ENCODE results near the gene GIMAP1. TPM values are rescaled to one million over a fixed set of nuclear protein-coding genes. Genes with fewer than 3 reads are reported as not detected.

Gene GIMAP1
- total RNA-seq, 1 donor from 2014 or later = not detected

DNA sequence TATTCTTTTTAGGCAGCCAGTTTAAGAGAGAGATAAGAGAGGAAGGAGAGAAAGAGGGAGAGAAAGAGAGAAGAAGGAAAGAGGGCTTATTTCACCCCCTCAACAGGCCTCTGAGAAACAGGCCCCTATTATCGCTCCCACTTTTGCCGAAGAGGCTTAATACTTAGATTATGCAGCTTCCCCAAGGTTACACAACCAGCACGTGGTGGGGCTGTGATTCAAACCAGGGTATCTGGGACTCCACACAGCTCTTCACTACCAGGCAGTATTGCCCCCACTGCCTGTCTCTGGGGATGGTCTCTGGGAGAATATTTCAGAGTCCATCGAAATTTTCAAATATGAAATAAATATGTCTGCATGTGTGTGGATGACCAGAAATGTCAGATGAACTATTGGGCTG is 3.0 kb downstream of the GIMAP1 start:
- no peak for DNase-seq (ENCODE audit: extremely low spot score, unreplicated experiment)
- Mint-ChIP-seq H3K27ac (ENCODE audit: unreplicated experiment) (no peak overlapping the region), H3K36me3 (ENCODE audit: unreplicated experiment) (no peaks in the 10 kb centered on the region), H3K9me3 (ENCODE audit: unreplicated experiment) (peaks cover 11% of the 10 kb centered on the region), H3K4me1 (ENCODE audit: unreplicated experiment) (no peaks in the 10 kb centered on the region), H3K4me3 (ENCODE audit: unreplicated experiment) (no peak overlapping the region), H3K27me3 (ENCODE audit: unreplicated experiment) (no peaks in the 10 kb centered on the region)
- TF ChIP-seq, protein P1, sequence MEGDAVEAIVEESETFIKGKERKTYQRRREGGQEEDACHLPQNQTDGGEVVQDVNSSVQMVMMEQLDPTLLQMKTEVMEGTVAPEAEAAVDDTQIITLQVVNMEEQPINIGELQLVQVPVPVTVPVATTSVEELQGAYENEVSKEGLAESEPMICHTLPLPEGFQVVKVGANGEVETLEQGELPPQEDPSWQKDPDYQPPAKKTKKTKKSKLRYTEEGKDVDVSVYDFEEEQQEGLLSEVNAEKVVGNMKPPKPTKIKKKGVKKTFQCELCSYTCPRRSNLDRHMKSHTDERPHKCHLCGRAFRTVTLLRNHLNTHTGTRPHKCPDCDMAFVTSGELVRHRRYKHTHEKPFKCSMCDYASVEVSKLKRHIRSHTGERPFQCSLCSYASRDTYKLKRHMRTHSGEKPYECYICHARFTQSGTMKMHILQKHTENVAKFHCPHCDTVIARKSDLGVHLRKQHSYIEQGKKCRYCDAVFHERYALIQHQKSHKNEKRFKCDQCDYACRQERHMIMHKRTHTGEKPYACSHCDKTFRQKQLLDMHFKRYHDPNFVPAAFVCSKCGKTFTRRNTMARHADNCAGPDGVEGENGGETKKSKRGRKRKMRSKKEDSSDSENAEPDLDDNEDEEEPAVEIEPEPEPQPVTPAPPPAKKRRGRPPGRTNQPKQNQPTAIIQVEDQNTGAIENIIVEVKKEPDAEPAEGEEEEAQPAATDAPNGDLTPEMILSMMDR (IDR thresholded peaks at IDR 0.05) = no peak

DNA sequence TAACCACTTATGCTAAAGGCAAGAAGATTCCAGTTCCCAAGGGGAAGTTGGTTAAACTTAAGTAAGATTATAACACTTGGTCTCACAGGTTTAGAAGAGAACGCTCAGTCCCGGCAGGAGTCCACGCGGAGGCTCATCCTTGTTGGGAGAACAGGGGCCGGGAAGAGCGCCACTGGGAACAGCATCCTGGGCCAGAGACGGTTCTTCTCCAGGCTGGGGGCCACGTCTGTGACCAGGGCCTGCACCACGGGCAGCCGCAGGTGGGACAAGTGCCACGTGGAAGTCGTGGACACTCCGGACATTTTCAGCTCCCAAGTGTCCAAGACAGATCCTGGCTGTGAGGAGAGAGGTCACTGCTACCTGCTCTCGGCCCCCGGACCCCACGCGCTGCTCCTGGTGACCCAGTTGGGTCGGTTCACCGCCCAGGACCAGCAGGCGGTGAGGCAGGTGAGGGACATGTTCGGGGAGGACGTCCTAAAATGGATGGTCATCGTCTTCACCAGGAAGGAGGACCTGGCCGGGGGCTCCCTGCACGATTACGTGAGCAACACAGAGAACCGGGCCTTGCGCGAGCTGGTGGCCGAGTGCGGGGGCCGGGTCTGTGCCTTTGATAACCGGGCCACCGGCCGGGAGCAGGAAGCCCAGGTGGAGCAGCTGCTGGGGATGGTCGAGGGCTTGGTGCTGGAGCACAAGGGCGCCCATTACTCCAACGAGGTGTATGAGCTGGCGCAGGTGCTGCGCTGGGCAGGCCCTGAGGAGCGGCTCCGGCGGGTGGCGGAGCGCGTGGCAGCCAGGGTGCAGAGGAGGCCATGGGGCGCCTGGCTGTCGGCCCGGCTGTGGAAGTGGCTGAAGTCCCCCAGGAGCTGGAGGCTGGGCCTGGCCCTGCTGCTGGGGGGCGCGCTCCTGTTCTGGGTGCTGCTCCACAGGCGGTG is 3.8 kb downstream of the GIMAP1 start:
- Mint-ChIP-seq H3K27me3 (ENCODE audit: unreplicated experiment) (no peaks in the 10 kb centered on the region), H3K36me3 (ENCODE audit: unreplicated experiment) (no peaks in the 10 kb centered on the region), H3K4me1 (ENCODE audit: unreplicated experiment) (no peaks in the 10 kb centered on the region), H3K9me3 (ENCODE audit: unreplicated experiment) (peaks cover 7% of the 10 kb centered on the region), H3K27ac (ENCODE audit: unreplicated experiment) (no peak overlapping the region), H3K4me3 (ENCODE audit: unreplicated experiment) (no peak overlapping the region)
- no peak for DNase-seq (ENCODE audit: extremely low spot score, unreplicated experiment)
- TF ChIP-seq, protein P1 (IDR thresholded peaks at IDR 0.05) = no peak

DNA sequence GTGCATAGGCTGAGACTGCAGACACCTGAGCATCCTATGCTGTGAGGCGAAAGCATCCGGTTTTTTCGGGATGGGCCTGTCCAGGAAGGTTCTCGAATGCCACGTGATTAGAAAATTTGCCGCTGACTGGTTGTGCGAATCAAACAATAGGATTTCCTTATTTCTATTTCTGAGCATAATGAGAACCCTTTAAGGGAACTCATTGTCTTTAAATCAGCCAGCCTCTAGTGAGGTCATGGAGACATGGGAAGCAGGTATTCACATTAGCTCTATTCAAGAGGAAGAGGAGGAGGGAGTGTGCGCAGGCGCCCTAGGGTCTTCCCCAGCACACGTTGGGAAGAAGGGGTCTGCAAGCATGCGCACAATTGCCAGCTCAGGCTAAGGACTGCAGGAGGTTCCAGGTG is 5.6 kb downstream of the GIMAP1 start:
- H3K36me3 Mint-ChIP-seq (ENCODE audit: unreplicated experiment) = no peaks in the 10 kb centered on the region
- H3K27ac Mint-ChIP-seq (ENCODE audit: unreplicated experiment) = no peak overlapping the region
- H3K4me1 Mint-ChIP-seq (ENCODE audit: unreplicated experiment) = no peaks in the 10 kb centered on the region
- TF ChIP-seq, protein P1 (IDR thresholded peaks at IDR 0.05) = no peak
- no peak for DNase-seq (ENCODE audit: extremely low spot score, unreplicated experiment)
- no peak overlapping the region for H3K4me3 Mint-ChIP-seq (ENCODE audit: unreplicated experiment)
- H3K27me3 Mint-ChIP-seq (ENCODE audit: unreplicated experiment) = no peaks in the 10 kb centered on the region
- peaks cover 3% of the 10 kb centered on the region for H3K9me3 Mint-ChIP-seq (ENCODE audit: unreplicated experiment)

DNA sequence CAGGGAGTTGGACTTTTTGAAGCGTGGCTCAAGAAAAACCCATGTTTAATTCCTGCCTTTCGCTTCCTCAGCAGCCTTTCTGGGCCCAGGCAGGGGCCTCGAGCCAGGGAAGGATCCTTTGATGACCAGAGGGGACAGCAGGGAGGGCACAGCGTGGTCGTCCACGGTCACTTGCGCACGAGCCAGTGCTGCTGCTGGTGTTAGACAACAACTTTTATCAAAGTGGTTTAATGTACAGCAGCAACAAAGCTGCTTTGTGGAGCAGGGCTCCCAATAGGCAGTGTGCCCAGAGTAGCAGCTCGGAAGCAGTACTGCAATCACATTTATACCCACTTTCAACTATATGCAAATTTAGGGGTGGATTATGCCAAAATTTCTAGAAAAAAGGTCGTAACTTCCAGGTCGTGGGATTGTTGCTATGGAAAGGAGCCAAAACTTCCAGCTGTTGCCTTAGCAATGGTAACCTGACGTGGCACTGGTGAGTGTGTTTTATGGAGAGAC is 6.1 kb downstream of the GIMAP1 start:
- H3K4me1 Mint-ChIP-seq (ENCODE audit: unreplicated experiment) = no peaks in the 10 kb centered on the region
- no peaks in the 10 kb centered on the region for H3K27me3 Mint-ChIP-seq (ENCODE audit: unreplicated experiment)

DNA sequence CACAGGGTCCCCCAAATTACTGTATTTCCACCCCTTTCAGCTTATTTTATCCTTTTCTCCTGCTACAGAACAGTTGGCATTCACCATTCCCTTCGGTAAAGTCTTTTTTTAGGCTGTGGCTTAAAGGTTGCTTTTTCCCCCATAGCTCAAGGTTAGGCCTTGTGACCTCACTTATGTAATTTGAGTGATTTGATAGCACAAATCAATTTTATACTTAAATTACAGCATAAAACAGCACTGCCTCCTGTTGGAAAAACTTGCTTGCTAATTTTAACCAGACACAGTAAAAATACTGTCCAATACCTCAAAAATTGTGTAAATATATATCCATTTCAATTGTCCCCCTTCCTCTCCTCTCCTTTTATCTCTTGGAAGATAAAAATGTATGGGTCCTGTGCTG is 7.1 kb downstream of the GIMAP1 start:
- TF ChIP-seq, protein P1 (IDR thresholded peaks at IDR 0.05) = no peak
- DNase-seq (ENCODE audit: extremely low spot score, unreplicated experiment) = no peak
- Mint-ChIP-seq H3K27me3 (ENCODE audit: unreplicated experiment) (no peaks in the 10 kb centered on the region), H3K4me3 (ENCODE audit: unreplicated experiment) (no peak overlapping the region), H3K9me3 (ENCODE audit: unreplicated experiment) (peaks cover 10% of the 10 kb centered on the region), H3K4me1 (ENCODE audit: unreplicated experiment) (no peaks in the 10 kb centered on the region), H3K36me3 (ENCODE audit: unreplicated experiment) (no peaks in the 10 kb centered on the region), H3K27ac (ENCODE audit: unreplicated experiment) (no peak overlapping the region)

More for the DNA sequence above, 6.1 kb downstream of the GIMAP1 start:
- Mint-ChIP-seq H3K4me3 (ENCODE audit: unreplicated experiment) (no peak overlapping the region), H3K36me3 (ENCODE audit: unreplicated experiment) (no peaks in the 10 kb centered on the region), H3K9me3 (ENCODE audit: unreplicated experiment) (peaks cover 2% of the 10 kb centered on the region), H3K27ac (ENCODE audit: unreplicated experiment) (no peak overlapping the region)
- DNase-seq (ENCODE audit: extremely low spot score, unreplicated experiment) = no peak
- TF ChIP-seq, protein P1 (IDR thresholded peaks at IDR 0.05) = no peak
